ENCODE measurements around the gene CCNL1.

- TF ChIP-seq ELF4 (IDR thresholded peaks at IDR 0.05) = no peak
- no peak for TF ChIP-seq ZNF384 (IDR thresholded peaks at IDR 0.05)
These were observed 44.5 kb upstream of the CCNL1 start for GRCh38 chr3:157204431-157204830.

Data from HEK293T (cell line).